ENCODE results near the gene KCNQ5.

DNA sequence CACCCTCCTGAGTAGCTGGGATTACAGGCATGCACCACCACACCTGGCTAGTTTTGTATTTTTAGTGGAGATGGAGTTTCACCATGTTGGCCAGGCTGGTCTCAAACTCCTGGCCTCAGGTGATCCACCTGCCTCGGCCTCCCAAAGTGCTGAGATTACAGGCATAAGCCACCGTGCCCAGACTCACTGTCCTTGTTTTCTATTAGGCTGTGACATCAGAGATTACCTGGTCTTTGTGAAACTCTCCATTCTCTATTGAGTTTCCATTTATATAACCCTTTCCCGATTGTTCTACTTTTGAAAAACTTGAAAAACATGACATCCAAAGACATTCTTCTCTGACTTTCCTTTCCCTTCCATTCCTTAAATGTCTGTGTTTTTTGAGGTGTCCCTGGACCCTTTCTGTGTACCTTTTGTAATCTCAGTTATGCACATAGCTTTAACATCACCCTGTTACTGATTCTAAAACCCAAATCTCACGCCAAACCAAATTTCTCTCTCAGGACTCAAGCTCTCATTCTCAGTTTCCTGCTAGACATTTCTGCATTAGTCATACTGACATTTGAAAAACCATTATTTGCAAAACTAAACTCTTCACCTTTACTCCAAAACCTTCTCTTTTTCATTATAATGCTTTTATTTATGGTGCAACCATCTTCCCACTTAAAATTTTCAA is 466.4 kb downstream of the KCNQ5 start:
- TF ChIP-seq EZH2 (IDR thresholded peaks at IDR 0.05) = no peak
- TF ChIP-seq CTCF (IDR thresholded peaks at IDR 0.05) = no peak
